ENCODE measurements around the gene CIB4. TPM values are rescaled to one million over a fixed set of nuclear protein-coding genes. Genes with fewer than 3 reads are reported as not detected.
"Not testable (repeated sequence)": the region's sequence is repeated elsewhere in the genome, so short reads cannot be mapped to it uniquely, and the experiment has no call there.

Gene CIB4
- total RNA-seq, 3 donors from 2014 or later: not detected

GRCh38 chr2:26672112-26672817 is 31.1 kb upstream of the CIB4 start:
- Mint-ChIP-seq H3K4me3 (no peak overlapping the region), H3K36me3 (ENCODE audit: insufficient read depth) (no peaks in the 10 kb centered on the region), H3K4me1 (ENCODE audit: low read depth) (no peaks in the 10 kb centered on the region), H3K9me3 (no peaks in the 10 kb centered on the region), H3K27me3 (ENCODE audit: low read depth) (peaks cover 37% of the 10 kb centered on the region)
- DNase-seq: no peak
- no peak for ATAC-seq

GRCh38 chr2:26671691-26672090 is 30.5 kb upstream of the CIB4 start:
- Mint-ChIP-seq H3K4me3 (no peak overlapping the region), H3K36me3 (ENCODE audit: insufficient read depth) (no peaks in the 10 kb centered on the region), H3K9me3 (no peaks in the 10 kb centered on the region), H3K27me3 (ENCODE audit: low read depth) (peaks cover 41% of the 10 kb centered on the region), H3K4me1 (ENCODE audit: low read depth) (no peaks in the 10 kb centered on the region)
- DNase-seq (no peak), ATAC-seq (no peak)

GRCh38 chr2:26670931-26671460 is 29.8 kb upstream of the CIB4 start:
- no peaks in the 10 kb centered on the region for H3K4me1 Mint-ChIP-seq (ENCODE audit: low read depth)
- no peak for ATAC-seq
- no peak for DNase-seq
- no peaks in the 10 kb centered on the region for H3K9me3 Mint-ChIP-seq
- peaks cover 42% of the 10 kb centered on the region for H3K27me3 Mint-ChIP-seq (ENCODE audit: low read depth)
- no peaks in the 10 kb centered on the region for H3K36me3 Mint-ChIP-seq (ENCODE audit: insufficient read depth)
- H3K4me3 Mint-ChIP-seq: no peak overlapping the region

GRCh38 chr2:26670171-26670570 is 29.0 kb upstream of the CIB4 start:
- ATAC-seq (no peak), DNase-seq (no peak)
- H3K4me1 Mint-ChIP-seq (ENCODE audit: low read depth): no peaks in the 10 kb centered on the region
- H3K36me3 Mint-ChIP-seq (ENCODE audit: insufficient read depth): no peaks in the 10 kb centered on the region
- H3K27me3 Mint-ChIP-seq (ENCODE audit: low read depth): peaks cover 42% of the 10 kb centered on the region
- no peaks in the 10 kb centered on the region for H3K9me3 Mint-ChIP-seq
- no peak overlapping the region for H3K4me3 Mint-ChIP-seq

- Mint-ChIP-seq H3K4me3 (no peak overlapping the region), H3K9me3 (no peaks in the 10 kb centered on the region), H3K27me3 (ENCODE audit: low read depth) (peaks cover 42% of the 10 kb centered on the region), H3K36me3 (ENCODE audit: insufficient read depth) (no peaks in the 10 kb centered on the region), H3K4me1 (ENCODE audit: low read depth) (no peaks in the 10 kb centered on the region)
- ATAC-seq: no peak
- no peak for DNase-seq
Observed at GRCh38 chr2:26668856-26669750, 27.9 kb upstream of the CIB4 start.

- Mint-ChIP-seq H3K27me3 (ENCODE audit: low read depth) (peaks cover 40% of the 10 kb centered on the region), H3K4me1 (ENCODE audit: low read depth) (no peaks in the 10 kb centered on the region), H3K9me3 (no peaks in the 10 kb centered on the region), H3K36me3 (ENCODE audit: insufficient read depth) (no peaks in the 10 kb centered on the region), H3K4me3 (no peak overlapping the region)
- DNase-seq (no peak), ATAC-seq (no peak)
Observed at GRCh38 chr2:26668041-26668440, 26.9 kb upstream of the CIB4 start.

GRCh38 chr2:26666671-26667070 is 25.5 kb upstream of the CIB4 start:
- no peaks in the 10 kb centered on the region for H3K4me1 Mint-ChIP-seq (ENCODE audit: low read depth)
- ATAC-seq (no peak), DNase-seq (no peak)
- H3K27me3 Mint-ChIP-seq (ENCODE audit: low read depth): peaks cover 33% of the 10 kb centered on the region
- H3K4me3 Mint-ChIP-seq: no peak overlapping the region
- H3K9me3 Mint-ChIP-seq: no peaks in the 10 kb centered on the region
- no peaks in the 10 kb centered on the region for H3K36me3 Mint-ChIP-seq (ENCODE audit: insufficient read depth)

GRCh38 chr2:26665296-26665695 is 24.1 kb upstream of the CIB4 start:
- DNase-seq; H3K4me3 Mint-ChIP-seq; H3K36me3 Mint-ChIP-seq (ENCODE audit: insufficient read depth); H3K9me3 Mint-ChIP-seq; H3K4me1 Mint-ChIP-seq (ENCODE audit: low read depth); ATAC-seq: not testable (repeated sequence)
- peaks cover 32% of the 10 kb centered on the region for H3K27me3 Mint-ChIP-seq (ENCODE audit: low read depth)

GRCh38 chr2:26660363-26660962 is 19.3 kb upstream of the CIB4 start:
- Mint-ChIP-seq H3K27me3 (ENCODE audit: low read depth) (peaks cover 10% of the 10 kb centered on the region), H3K4me1 (ENCODE audit: low read depth) (no peaks in the 10 kb centered on the region), H3K9me3 (peaks cover 24% of the 10 kb centered on the region), H3K4me3 (no peak overlapping the region), H3K36me3 (ENCODE audit: insufficient read depth) (no peaks in the 10 kb centered on the region)
- no peak for DNase-seq
- ATAC-seq: no peak

- H3K4me1 Mint-ChIP-seq (ENCODE audit: low read depth): no peaks in the 10 kb centered on the region
- DNase-seq: no peak
- H3K27me3 Mint-ChIP-seq (ENCODE audit: low read depth): peaks cover 10% of the 10 kb centered on the region
- no peaks in the 10 kb centered on the region for H3K36me3 Mint-ChIP-seq (ENCODE audit: insufficient read depth)
- H3K4me3 Mint-ChIP-seq: no peak overlapping the region
- no peak for ATAC-seq
- peaks cover 24% of the 10 kb centered on the region for H3K9me3 Mint-ChIP-seq
Observed at GRCh38 chr2:26658691-26659346, 17.7 kb upstream of the CIB4 start.

GRCh38 chr2:26657265-26657664 is 16.1 kb upstream of the CIB4 start:
- no peak for ATAC-seq

GRCh38 chr2:26655611-26656195 is 14.5 kb upstream of the CIB4 start:
- ATAC-seq: no peak
- DNase-seq: no peak

More at GRCh38 chr2:26657265-26657664, 16.1 kb upstream of the CIB4 start:
- DNase-seq: no peak
- H3K36me3 Mint-ChIP-seq (ENCODE audit: insufficient read depth): no peaks in the 10 kb centered on the region
- H3K9me3 Mint-ChIP-seq: peaks cover 24% of the 10 kb centered on the region
- no peaks in the 10 kb centered on the region for H3K4me1 Mint-ChIP-seq (ENCODE audit: low read depth)
- no peak overlapping the region for H3K4me3 Mint-ChIP-seq
- H3K27me3 Mint-ChIP-seq (ENCODE audit: low read depth): peaks cover 15% of the 10 kb centered on the region

GRCh38 chr2:26655120-26655519 is 14.0 kb upstream of the CIB4 start:
- not testable (repeated sequence) for H3K36me3 Mint-ChIP-seq (ENCODE audit: insufficient read depth); ATAC-seq; H3K4me3 Mint-ChIP-seq

More at GRCh38 chr2:26655611-26656195, 14.5 kb upstream of the CIB4 start:
- no peaks in the 10 kb centered on the region for H3K4me1 Mint-ChIP-seq (ENCODE audit: low read depth)
- peaks cover 20% of the 10 kb centered on the region for H3K9me3 Mint-ChIP-seq
- no peaks in the 10 kb centered on the region for H3K36me3 Mint-ChIP-seq (ENCODE audit: insufficient read depth)
- H3K27me3 Mint-ChIP-seq (ENCODE audit: low read depth): peaks cover 23% of the 10 kb centered on the region
- no peak overlapping the region for H3K4me3 Mint-ChIP-seq

GRCh38 chr2:26654061-26654340 is 12.8 kb upstream of the CIB4 start:
- no peak for DNase-seq
- Mint-ChIP-seq H3K4me1 (ENCODE audit: low read depth) (no peaks in the 10 kb centered on the region), H3K27me3 (ENCODE audit: low read depth) (peaks cover 28% of the 10 kb centered on the region), H3K36me3 (ENCODE audit: insufficient read depth) (no peaks in the 10 kb centered on the region), H3K9me3 (peaks cover 5% of the 10 kb centered on the region), H3K4me3 (no peak overlapping the region)
- no peak for ATAC-seq

More at GRCh38 chr2:26655120-26655519, 14.0 kb upstream of the CIB4 start:
- Mint-ChIP-seq H3K27me3 (ENCODE audit: low read depth) (peaks cover 27% of the 10 kb centered on the region), H3K9me3 (peaks cover 15% of the 10 kb centered on the region)
- DNase-seq; H3K4me1 Mint-ChIP-seq (ENCODE audit: low read depth): not testable (repeated sequence)

All from activated T-cell treated with anti-CD3 and anti-CD28 coated beads, Interleukin-2, amount 50 U/mL, for 4 hours (primary cell).